ENCODE results near the gene GRIA1.

GRCh38 chr5:153463806-153464205 lies 26.7 kb upstream of the GRIA1 start:
- no peak for TF ChIP-seq CTCF (IDR thresholded peaks at IDR 0.05)
- no peak for TF ChIP-seq POLR2A (IDR thresholded peaks at IDR 0.05)
- TF ChIP-seq EP300 (IDR thresholded peaks at IDR 0.05): no peak
